CD4-positive, alpha-beta T cell treated with Interleukin-21 for 1 hour (primary cell): ENCODE data around the gene PIK3C3.
A peak's percentile ranks its signal among the peaks of the same experiment; 100 is the strongest.

Experiments used
- DNase-seq: peaks from one replicate; pipeline ENCODE4 v3.0.0-alpha.2; 2020

The PIK3C3 gene

GRCh38 chr18:41954827-41955613 is at the start of gene PIK3C3:
Gene PIK3C3 (plus strand): TSS chr18:41955234. CDS start chr18:41955292, 58 bp downstream.
- DNase-seq, result peak; percentile 98

GRCh38 chr18:41905786-41906527 is 49.1 kb upstream of the PIK3C3 start:
- no peak for DNase-seq

GRCh38 chr18:41906528-41907146 is 48.4 kb upstream of the PIK3C3 start:
- peak; percentile 68 for DNase-seq

- DNase-seq, result no peak
Measured at GRCh38 chr18:41917181-41917580, 37.9 kb upstream of the PIK3C3 start.

GRCh38 chr18:41921770-41922169 is 33.3 kb upstream of the PIK3C3 start:
- DNase-seq, result no peak

- no peak for DNase-seq
Measured at GRCh38 chr18:41922176-41922575, 32.9 kb upstream of the PIK3C3 start.

GRCh38 chr18:41922841-41923240 is 32.2 kb upstream of the PIK3C3 start:
- no peak for DNase-seq

- DNase-seq, result peak; percentile 2
Measured at GRCh38 chr18:41923446-41923845, 31.6 kb upstream of the PIK3C3 start.

GRCh38 chr18:41928581-41928980 is 26.5 kb upstream of the PIK3C3 start:
- no peak for DNase-seq

- DNase-seq, result no peak
Measured at GRCh38 chr18:41932899-41933298, 22.1 kb upstream of the PIK3C3 start.

GRCh38 chr18:41933778-41934177 is 21.3 kb upstream of the PIK3C3 start:
- DNase-seq, result no peak

- DNase-seq, result no peak
Measured at GRCh38 chr18:41936471-41937134, 18.4 kb upstream of the PIK3C3 start.

- no peak for DNase-seq
Measured at GRCh38 chr18:41938445-41938844, 16.6 kb upstream of the PIK3C3 start.

- no peak for DNase-seq
Measured at GRCh38 chr18:41939326-41939725, 15.7 kb upstream of the PIK3C3 start.

- no peak for DNase-seq
Measured at GRCh38 chr18:41940506-41941215, 14.4 kb upstream of the PIK3C3 start.

GRCh38 chr18:41942254-41942653 is 12.8 kb upstream of the PIK3C3 start:
- no peak for DNase-seq

GRCh38 chr18:41948544-41949110 is 6.4 kb upstream of the PIK3C3 start:
- no peak for DNase-seq

GRCh38 chr18:41949206-41949920 is 5.7 kb upstream of the PIK3C3 start:
- no peak for DNase-seq

- no peak for DNase-seq
Measured at GRCh38 chr18:41955688-41956087, 654 bp downstream of the PIK3C3 start.

GRCh38 chr18:41959045-41959444 is 4.0 kb downstream of the PIK3C3 start:
- no peak for DNase-seq

- DNase-seq, result no peak
Measured at GRCh38 chr18:41965634-41966255, 10.7 kb downstream of the PIK3C3 start.
